DOHH2 (cell line): ENCODE data around the gene CSAD.

Source experiments
- EZH2phosphoT487 ChIP-seq: fragments of 200-600 bp; sonication (generic); IDR thresholded peaks from 2 replicates; pipeline ENCODE4 v1.6.1; 2017; ENCODE audit warnings: borderline replicate concordance, mild to moderate bottlenecking, antibody characterized with exemption, low read length, moderate library complexity, mixed read lengths
- TF ChIP-seq, protein P1 (sequence below): fragments of 200-600 bp; sonication (generic); IDR thresholded peaks from one replicate; pipeline ENCODE4 v1.5.1; 2014; ENCODE audit warnings: antibody characterized with exemption, mild to moderate bottlenecking, low read depth, low read length; ENCODE audit not compliant: poor library complexity, severe bottlenecking

DNA sequence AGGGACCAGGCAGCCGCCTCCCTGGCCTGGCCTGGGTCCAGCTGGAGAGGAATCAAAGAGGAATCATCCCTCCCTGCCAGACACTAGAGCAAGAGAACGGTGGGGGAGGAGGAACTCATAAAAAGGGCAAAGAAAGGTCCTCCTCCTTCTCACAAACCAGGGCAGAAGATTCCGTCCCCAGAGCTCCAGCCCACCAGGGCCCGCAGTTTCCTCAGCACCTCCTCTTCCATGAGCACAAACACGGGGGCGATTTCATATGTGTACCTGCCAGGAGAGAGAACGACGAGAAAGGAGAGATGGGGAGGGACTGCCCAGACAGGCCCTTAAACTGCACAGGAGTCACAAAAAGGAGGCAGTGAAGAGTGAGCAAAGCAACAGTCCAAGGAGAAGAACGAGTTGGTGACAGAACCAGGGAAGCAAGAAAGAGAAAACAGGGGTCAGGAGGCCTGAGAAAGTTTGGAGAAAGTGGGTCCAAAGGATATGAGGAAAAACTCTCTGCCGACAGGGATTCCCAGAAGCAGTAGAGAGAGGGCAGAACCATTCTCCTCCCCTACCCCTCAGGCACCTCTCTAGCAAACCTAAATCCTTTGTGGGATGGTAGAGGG, 8.9 kb downstream of the CSAD start:
- TF ChIP-seq, protein P1, sequence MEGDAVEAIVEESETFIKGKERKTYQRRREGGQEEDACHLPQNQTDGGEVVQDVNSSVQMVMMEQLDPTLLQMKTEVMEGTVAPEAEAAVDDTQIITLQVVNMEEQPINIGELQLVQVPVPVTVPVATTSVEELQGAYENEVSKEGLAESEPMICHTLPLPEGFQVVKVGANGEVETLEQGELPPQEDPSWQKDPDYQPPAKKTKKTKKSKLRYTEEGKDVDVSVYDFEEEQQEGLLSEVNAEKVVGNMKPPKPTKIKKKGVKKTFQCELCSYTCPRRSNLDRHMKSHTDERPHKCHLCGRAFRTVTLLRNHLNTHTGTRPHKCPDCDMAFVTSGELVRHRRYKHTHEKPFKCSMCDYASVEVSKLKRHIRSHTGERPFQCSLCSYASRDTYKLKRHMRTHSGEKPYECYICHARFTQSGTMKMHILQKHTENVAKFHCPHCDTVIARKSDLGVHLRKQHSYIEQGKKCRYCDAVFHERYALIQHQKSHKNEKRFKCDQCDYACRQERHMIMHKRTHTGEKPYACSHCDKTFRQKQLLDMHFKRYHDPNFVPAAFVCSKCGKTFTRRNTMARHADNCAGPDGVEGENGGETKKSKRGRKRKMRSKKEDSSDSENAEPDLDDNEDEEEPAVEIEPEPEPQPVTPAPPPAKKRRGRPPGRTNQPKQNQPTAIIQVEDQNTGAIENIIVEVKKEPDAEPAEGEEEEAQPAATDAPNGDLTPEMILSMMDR = no peak
- no peak for TF ChIP-seq EZH2phosphoT487
